Skeletal muscle cell (primary cell): Measurements from ENCODE around the gene ADCY10.
"Not testable (repeated sequence)": the region's sequence is repeated elsewhere in the genome, so short reads cannot be mapped to it uniquely, and the experiment has no call there.

ENCODE experiments used
- DNase-seq: peaks from one replicate; pipeline ENCODE4 v3.0.0-alpha.2; 2010; ENCODE audit warnings: low read depth
- H3K4me3 ChIP-seq: 2 replicates; pipeline ENCODE4 v1.5.1; 2011; ENCODE audit warnings: low read depth, mild to moderate bottlenecking, control low read depth, low read length, moderate library complexity

ADCY10 gene

DNA sequence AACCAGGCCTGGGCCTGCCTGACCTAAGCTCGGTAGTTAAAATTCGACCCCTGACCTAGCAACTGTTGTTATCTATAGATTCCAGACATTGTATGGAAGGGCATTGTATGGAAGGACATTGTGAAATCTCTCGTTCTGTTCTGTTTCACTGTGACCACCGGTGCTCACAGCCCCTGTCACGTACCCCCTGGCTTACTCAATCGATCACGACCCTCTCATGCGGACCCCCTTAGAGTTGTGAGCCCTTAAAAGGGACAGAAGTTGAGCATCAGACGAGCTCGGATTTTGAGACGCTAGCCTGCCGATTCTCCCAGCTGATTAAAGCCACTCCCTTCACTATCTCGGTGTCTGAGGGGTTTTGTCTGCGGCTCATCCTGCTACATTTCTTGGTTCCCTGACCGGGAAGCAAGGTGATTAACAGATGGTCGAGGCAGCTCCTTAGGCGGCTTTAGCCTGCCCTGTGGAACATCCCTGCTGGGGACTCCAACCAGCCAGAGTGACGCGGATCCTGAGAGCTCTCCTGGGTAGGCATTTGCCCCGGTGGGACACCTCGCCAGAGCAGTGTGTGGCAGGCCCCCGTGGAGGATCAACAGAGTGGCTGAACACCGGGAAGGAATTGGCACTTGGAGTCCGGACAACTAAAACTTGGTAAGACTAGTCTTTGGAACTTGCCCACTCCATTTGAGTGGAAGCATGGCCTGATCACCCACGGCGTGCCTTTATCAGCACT, 50.6 kb downstream of the ADCY10 start:
- DNase-seq, H3K4me3 ChIP-seq: not testable (repeated sequence)

DNA sequence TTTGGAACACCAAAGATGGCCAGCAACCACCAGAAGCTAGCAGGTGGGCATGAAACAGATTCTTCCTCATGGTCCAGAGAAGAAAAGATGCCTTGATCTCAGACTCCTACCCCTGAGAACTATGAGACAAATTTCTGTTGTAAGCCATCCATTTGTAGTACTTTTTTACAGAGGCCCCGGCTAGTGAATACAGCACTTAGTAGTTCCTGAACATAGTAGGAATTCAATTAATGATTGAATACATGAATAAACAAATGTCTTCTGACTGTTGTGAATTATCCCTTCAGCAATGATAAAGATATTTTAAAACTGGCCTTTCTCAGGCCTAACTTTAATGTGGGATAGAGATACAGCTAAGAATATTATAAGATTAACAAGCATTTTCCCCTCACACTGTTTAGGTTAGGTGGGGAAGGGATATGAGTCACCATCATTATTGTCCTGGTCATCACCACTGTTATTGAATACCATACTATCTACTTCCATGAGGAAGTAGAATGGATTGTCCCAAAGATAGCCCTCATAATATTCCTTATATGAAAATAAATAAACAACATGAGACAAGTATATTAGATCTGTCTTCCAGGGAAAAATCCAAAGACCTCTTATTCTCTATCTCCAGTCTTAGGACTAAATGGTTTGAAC, 51.4 kb downstream of the ADCY10 start:
- no peak overlapping the region for H3K4me3 ChIP-seq
- DNase-seq: no peak

GRCh38 chr1:167861664-167862381, 52.1 kb downstream of the ADCY10 start:
- no peak for DNase-seq
- H3K4me3 ChIP-seq: no peak overlapping the region

- DNase-seq: no peak
- H3K4me3 ChIP-seq: no peak overlapping the region
These were observed 53.6 kb downstream of the ADCY10 start for GRCh38 chr1:167860231-167860923.

- DNase-seq: no peak
- H3K4me3 ChIP-seq: no peak overlapping the region
These were observed 57.1 kb downstream of the ADCY10 start for GRCh38 chr1:167856711-167857418.

DNA sequence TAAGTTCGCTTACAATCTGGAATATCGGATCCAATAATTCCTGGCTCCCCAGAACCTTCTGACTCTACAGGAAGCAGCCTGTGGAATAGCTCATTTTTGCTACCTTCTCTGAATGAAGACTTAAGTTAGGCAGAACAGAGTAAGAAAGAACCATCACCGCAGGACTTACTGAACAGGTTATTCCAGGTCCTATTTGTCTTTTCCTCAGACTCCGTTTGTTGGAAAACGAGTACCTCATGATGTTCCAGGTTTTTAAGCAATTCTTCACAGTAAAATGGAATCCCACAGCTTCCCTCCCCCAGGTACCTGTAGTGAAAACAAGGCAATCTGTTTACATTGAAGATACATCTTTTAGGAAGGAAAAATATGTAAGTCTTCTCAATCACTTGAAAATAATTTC, 59.8 kb downstream of the ADCY10 start:
- H3K4me3 ChIP-seq: no peak overlapping the region
- no peak for DNase-seq

GRCh38 chr1:167849666-167850065, 64.3 kb downstream of the ADCY10 start:
- DNase-seq: no peak
- H3K4me3 ChIP-seq: no peak overlapping the region

DNA sequence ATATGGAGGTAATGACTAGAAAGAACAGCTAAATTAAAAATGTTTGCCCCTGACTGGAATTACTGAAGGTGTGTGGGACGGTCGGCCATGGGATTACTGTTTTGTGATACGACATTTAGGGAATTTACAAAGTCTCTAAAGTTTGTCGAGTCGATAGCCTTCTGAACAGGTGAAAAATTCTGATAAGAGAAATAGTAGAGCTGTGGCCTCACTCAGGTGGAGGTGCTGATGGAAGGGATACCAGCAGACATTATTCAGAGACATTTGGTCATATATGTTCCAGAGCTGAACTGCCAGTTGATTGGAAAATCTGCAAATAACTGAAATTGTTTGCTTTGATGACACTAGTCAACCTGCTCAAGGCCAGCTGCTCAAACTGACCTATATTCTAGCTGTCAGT, 71.1 kb downstream of the ADCY10 start:
- DNase-seq: no peak
- no peak overlapping the region for H3K4me3 ChIP-seq

GRCh38 chr1:167841530-167841929, 72.4 kb downstream of the ADCY10 start:
- no peak for DNase-seq
- H3K4me3 ChIP-seq: no peak overlapping the region

- no peak overlapping the region for H3K4me3 ChIP-seq
- no peak for DNase-seq
These were observed 74.9 kb downstream of the ADCY10 start for GRCh38 chr1:167839009-167839408.

DNA sequence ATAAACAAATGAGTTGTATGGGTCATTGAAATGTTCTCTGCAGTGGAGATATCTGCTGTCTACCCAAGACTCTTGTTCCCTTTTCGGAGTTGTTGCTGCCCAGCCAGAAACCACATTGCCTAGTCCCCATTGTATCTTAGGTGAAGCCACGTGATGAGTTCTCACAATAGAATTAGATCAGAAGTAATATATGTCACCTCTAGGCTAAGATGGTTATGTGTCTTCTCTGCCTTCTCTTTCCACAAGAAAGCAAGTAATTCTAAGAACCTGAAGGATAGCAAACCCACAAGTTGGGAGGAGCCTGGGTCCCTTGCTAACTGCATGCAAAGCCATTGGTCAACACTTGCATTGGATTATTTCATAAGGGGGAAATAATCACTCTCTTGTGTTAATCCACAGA, 76.6 kb downstream of the ADCY10 start:
- no peak for DNase-seq
- H3K4me3 ChIP-seq: no peak overlapping the region

- H3K4me3 ChIP-seq: no peak overlapping the region
- DNase-seq: no peak
These were observed 77.7 kb downstream of the ADCY10 start for GRCh38 chr1:167836197-167836596.

DNA sequence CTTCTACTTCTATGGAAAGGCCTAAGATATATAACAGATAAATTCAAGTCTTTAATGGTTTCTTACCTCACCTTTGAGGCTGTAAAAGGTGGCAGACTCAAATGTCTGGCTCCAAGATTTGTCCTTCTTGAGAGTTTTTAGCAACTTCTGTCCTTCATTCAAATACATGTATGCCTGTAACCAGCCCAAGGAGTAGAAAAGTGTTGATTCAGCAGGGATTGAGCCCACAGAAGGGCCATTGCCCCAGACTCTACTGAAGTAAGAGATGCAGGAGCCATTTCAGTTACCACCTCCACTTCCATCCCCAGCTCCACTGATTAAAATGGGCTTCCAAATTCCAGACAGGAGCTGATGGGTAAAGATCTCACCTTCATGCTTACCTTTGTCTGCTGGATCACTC, 80.0 kb downstream of the ADCY10 start:
- DNase-seq: no peak
- H3K4me3 ChIP-seq: no peak overlapping the region

- DNase-seq: no peak
- no peak overlapping the region for H3K4me3 ChIP-seq
These were observed 81.2 kb downstream of the ADCY10 start for GRCh38 chr1:167832693-167833092.

GRCh38 chr1:167830668-167831067, 83.3 kb downstream of the ADCY10 start:
- not testable (repeated sequence) for DNase-seq, H3K4me3 ChIP-seq

DNA sequence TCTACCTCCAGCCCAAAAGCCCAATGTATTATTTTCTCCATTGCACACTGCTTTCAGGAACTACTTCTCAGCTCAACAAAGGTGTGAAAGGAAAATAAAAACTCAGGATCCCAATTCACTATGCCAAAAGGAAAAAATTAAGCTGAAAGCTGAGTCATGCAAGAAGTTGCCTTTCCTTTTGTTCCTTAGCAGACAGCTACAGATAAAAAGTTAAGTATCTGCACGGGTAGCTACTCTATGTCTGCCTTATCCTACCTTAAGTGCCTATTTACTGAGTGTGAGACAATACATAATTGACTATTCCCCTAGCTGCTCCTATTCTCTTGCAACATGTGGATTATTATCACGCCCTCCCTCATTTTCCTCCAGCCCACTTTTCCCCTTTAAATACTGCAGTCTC, 84.1 kb downstream of the ADCY10 start:
- no peak for DNase-seq
- no peak overlapping the region for H3K4me3 ChIP-seq

GRCh38 chr1:167826127-167826526, 87.8 kb downstream of the ADCY10 start:
- no peak overlapping the region for H3K4me3 ChIP-seq
- no peak for DNase-seq

GRCh38 chr1:167825419-167826079, 88.4 kb downstream of the ADCY10 start:
- H3K4me3 ChIP-seq: no peak overlapping the region
- no peak for DNase-seq

- H3K4me3 ChIP-seq: no peak overlapping the region
- no peak for DNase-seq
These were observed 89.7 kb downstream of the ADCY10 start for GRCh38 chr1:167824163-167824794.
